CD4-positive, CD25-positive, alpha-beta regulatory T cell (primary cell): ENCODE results near the gene COL4A2. TPM values are rescaled to one million over a fixed set of nuclear protein-coding genes. Genes with fewer than 3 reads are reported as not detected.

Experiments
- ATAC-seq, 2 donors: fragments of 150-1000 bp; cut with Tn5 transposase; one replicate each; pipeline ENCODE4 v1.10.0; 2021; ENCODE audit warnings: low read depth in 2 of 2, moderate number of reproducible peaks in 2 of 2, moderate library complexity in 1 of 2
- DNase-seq, 3 donors: peaks; one replicate each; pipeline versions ENCODE4 v3.0.0 to v3.0.0-alpha.2; 2012 to 2022; ENCODE audit warnings: mixed read lengths in 1 of 3
- H3K27ac ChIP-seq: one replicate; pipeline ENCODE4 v1.7.0; 2013; ENCODE audit warnings: mild to moderate bottlenecking, low read length; ENCODE audit not compliant: insufficient read depth, poor library complexity, severe bottlenecking
- H3K27me3 ChIP-seq: one replicate; pipeline ENCODE4 v1.7.0; 2013; ENCODE audit warnings: low read length; ENCODE audit not compliant: control insufficient read depth, insufficient read depth
- H3K36me3 ChIP-seq: one replicate; pipeline ENCODE4 v1.7.0; 2013; ENCODE audit warnings: mild to moderate bottlenecking, low read length, moderate library complexity; ENCODE audit not compliant: control insufficient read depth, insufficient read depth
- H3K4me1 ChIP-seq: 2 replicates; pipeline ENCODE4 v1.7.0; 2013; ENCODE audit warnings: mild to moderate bottlenecking, low read length; ENCODE audit not compliant: insufficient read depth, control insufficient read depth, poor library complexity, severe bottlenecking
- H3K4me3 ChIP-seq: one replicate; pipeline ENCODE4 v1.7.0; 2013; ENCODE audit warnings: low read depth, mild to moderate bottlenecking, low read length, moderate library complexity
- H3K9me3 ChIP-seq, 2 experiments: 1 replicate in 1 of 2; 2 replicates in 1 of 2; pipeline ENCODE4 v1.7.0; 2013; ENCODE audit warnings: low read length in 2 of 2, mild to moderate bottlenecking in 1 of 2, moderate library complexity in 1 of 2; ENCODE audit not compliant: control insufficient read depth in 2 of 2
- H3K27ac Mint-ChIP-seq, 3 donors: one replicate each; pipeline ENCODE4 v1.8.0; 2020 to 2022; ENCODE audit warnings: mild to moderate bottlenecking in 3 of 3, mixed read lengths in 3 of 3, moderate library complexity in 2 of 3
- H3K27me3 Mint-ChIP-seq: one replicate; pipeline ENCODE4 v1.8.0; 2022; ENCODE audit warnings: mild to moderate bottlenecking, mixed read lengths
- H3K36me3 Mint-ChIP-seq: one replicate; pipeline ENCODE4 v1.8.0; 2020; ENCODE audit warnings: mixed read lengths
- H3K4me1 Mint-ChIP-seq, 4 donors: one replicate each; pipeline ENCODE4 v1.8.0; 2020 to 2022; ENCODE audit warnings: mixed read lengths in 4 of 4, mild to moderate bottlenecking in 1 of 4
- H3K4me3 Mint-ChIP-seq, 4 donors: one replicate each; pipeline ENCODE4 v1.8.0; 2020 to 2022; ENCODE audit warnings: mild to moderate bottlenecking in 4 of 4, mixed read lengths in 4 of 4, moderate library complexity in 3 of 4
- H3K9me3 Mint-ChIP-seq, 7 donors: one replicate each; pipeline ENCODE4 v1.8.0; 2020 to 2022; ENCODE audit warnings: mixed read lengths in 7 of 7, mild to moderate bottlenecking in 3 of 7, moderate library complexity in 2 of 7
- polyA plus RNA-seq, 4 donors: library from polyadenylated mRNA; unstranded; fragments of 300-500 nt; fragmentation: Illumina TruSeq; gene quantifications; one replicate each; pipeline ENCODE4 v1.2.3, GENCODE V29; 2021
- total RNA-seq: library from RNA; stranded (reverse); gene quantifications from one replicate; pipeline ENCODE4 v1.2.3, GENCODE V29; 2022

The COL4A2 gene
- total and polyA plus RNA-seq, 5 donors from 2014 or later = not detected

DNA sequence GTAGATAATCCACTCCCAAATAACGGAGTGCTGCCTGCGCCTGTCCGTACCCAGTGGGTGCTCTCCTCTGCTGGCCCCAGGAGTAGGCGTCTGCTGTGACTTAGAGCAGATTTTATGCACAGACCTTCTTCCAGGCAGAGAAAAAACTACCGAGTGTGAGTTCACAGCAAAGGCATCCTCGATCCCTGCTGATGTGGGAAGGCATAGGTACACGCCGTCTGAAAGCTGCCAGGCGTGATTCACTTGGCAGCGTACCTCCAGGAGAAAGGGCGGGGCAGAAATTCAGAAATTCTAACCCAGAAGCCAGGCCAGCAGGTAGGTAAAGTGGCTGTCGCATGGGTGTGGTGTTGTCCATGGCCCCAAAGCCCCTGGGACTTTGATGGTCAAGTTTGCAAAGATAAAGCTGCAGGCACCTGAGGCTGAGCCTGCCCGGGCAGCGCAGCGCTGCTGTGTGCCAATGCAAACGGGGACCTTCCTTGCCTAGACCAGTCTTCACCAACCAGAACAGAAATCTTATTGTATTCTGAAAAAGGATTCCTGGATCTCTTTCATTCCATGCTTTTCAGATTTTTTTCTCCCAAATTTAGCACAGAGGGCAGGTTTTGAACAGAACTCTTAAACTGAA lies 36.3 kb downstream of the COL4A2 start:
- Mint-ChIP-seq H3K9me3 (peaks cover 0 to 8% (median 0%) of the 10 kb centered on the region in 7 donors), H3K4me3 (no peak overlapping the region), H3K4me1 (peaks cover 5 to 33% (median 12%) of the 10 kb centered on the region in 4 donors), H3K36me3 (no peaks in the 10 kb centered on the region), H3K27me3 (peaks cover 26% of the 10 kb centered on the region), H3K27ac (no peak overlapping the region)
- Histone ChIP-seq H3K36me3 (no peaks in the 10 kb centered on the region), H3K27me3 (no peaks in the 10 kb centered on the region), H3K9me3 (no peaks in the 10 kb centered on the region), H3K4me3 (no peak overlapping the region), H3K4me1 (peaks cover 4% of the 10 kb centered on the region), H3K27ac (no peak overlapping the region)
- no peak for DNase-seq
- ATAC-seq = no peak

DNA sequence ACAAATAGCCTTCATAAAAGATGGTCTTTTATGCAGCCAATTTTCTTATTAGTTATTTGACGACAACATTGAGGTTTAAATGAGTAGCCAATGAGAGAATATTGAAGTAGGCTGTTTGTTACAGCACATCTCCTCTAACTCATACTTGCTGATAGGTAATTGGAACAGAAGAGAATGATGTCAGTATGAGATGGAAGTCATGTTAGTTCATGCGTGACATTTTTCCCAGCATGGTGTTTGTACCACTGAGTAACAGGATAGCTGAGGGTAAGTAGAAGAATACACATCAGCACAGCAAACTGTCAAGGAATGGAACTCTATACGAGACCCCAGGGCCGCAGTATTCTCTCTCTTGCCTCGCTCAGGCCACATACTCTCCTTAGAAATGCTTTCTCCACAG lies 37.2 kb downstream of the COL4A2 start:
- H3K9me3 Mint-ChIP-seq = peaks cover 0 to 8% (median 0%) of the 10 kb centered on the region in 7 donors
- peaks cover 26% of the 10 kb centered on the region for H3K27me3 Mint-ChIP-seq
- H3K4me3 ChIP-seq = no peak overlapping the region
- no peak for DNase-seq
- H3K27me3 ChIP-seq = no peaks in the 10 kb centered on the region
- no peak overlapping the region for H3K27ac ChIP-seq
- peaks cover 4% of the 10 kb centered on the region for H3K4me1 ChIP-seq
- H3K27ac Mint-ChIP-seq = no peak overlapping the region
- H3K36me3 ChIP-seq = no peaks in the 10 kb centered on the region
- H3K9me3 ChIP-seq = no peaks in the 10 kb centered on the region
- ATAC-seq = no peak
- no peaks in the 10 kb centered on the region for H3K36me3 Mint-ChIP-seq
- peaks cover 5 to 26% (median 12%) of the 10 kb centered on the region in 4 donors for H3K4me1 Mint-ChIP-seq
- H3K4me3 Mint-ChIP-seq = no peak overlapping the region

DNA sequence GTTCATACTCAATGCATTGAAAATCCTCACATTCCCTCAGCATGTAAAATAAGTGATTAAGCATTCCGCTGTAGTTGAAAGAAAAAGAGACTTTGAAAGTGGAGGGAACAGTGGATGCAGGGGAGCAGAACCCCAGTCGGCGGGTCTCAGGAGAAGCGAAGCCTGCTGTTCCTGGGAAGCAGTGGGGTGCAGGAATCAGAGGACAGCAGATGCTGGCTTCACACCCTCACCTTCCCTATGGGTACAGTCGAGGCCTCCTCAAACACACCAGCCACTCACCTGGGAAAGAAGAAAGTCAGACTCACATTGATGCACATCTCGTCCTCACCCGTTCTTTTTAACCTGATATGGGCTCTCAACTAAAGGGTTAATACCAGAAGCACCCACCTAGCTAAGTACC lies 38.2 kb downstream of the COL4A2 start:
- peaks cover 0 to 8% (median 0%) of the 10 kb centered on the region in 7 donors for H3K9me3 Mint-ChIP-seq
- peaks cover 4% of the 10 kb centered on the region for H3K4me1 ChIP-seq
- H3K4me3 Mint-ChIP-seq = no peak overlapping the region
- no peak overlapping the region for H3K4me3 ChIP-seq
- no peaks in the 10 kb centered on the region for H3K36me3 Mint-ChIP-seq
- H3K4me1 Mint-ChIP-seq = peaks cover 5 to 17% (median 11%) of the 10 kb centered on the region in 4 donors
- H3K27ac ChIP-seq = no peak overlapping the region
- H3K27me3 Mint-ChIP-seq = peaks cover 23% of the 10 kb centered on the region
- ATAC-seq = no peak
- H3K27ac Mint-ChIP-seq = peak overlapping the region in 2 of 3 donors; percentile 24 to 32
- no peaks in the 10 kb centered on the region for H3K9me3 ChIP-seq
- DNase-seq = no peak
- H3K27me3 ChIP-seq = no peaks in the 10 kb centered on the region
- H3K36me3 ChIP-seq = no peaks in the 10 kb centered on the region

DNA sequence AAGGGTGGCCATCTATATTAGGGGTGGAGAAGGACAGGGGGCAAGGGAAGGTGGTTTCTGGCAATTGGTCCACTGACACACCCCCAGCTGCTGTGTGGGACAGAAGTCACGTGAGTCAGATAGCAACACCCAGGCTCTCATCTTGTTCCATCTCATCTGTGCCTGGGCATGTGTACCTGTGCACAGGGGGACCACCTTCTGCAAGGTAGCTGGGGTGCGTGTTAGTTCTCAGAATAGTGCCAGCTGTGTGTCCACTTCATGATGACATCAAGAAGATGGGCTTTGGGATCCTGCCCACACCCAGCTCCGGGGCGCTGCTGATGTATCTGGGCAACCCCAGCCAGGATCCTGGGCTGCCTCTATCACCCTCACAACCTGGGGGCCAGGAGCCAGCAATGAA lies 38.6 kb downstream of the COL4A2 start:
- no peak for DNase-seq
- H3K27me3 ChIP-seq = no peaks in the 10 kb centered on the region
- peaks cover 3% of the 10 kb centered on the region for H3K4me1 ChIP-seq
- H3K4me3 ChIP-seq = no peak overlapping the region
- H3K9me3 ChIP-seq = no peaks in the 10 kb centered on the region
- H3K4me1 Mint-ChIP-seq = peaks cover under 1 to 12% (median 6%) of the 10 kb centered on the region in 4 donors
- H3K27ac ChIP-seq = no peak overlapping the region
- no peaks in the 10 kb centered on the region for H3K36me3 Mint-ChIP-seq
- ATAC-seq = no peak
- peaks cover 21% of the 10 kb centered on the region for H3K27me3 Mint-ChIP-seq
- no peak overlapping the region for H3K4me3 Mint-ChIP-seq
- H3K36me3 ChIP-seq = no peaks in the 10 kb centered on the region
- peak overlapping the region in 1 of 3 donors; percentile 32 for H3K27ac Mint-ChIP-seq
- H3K9me3 Mint-ChIP-seq = peaks cover 0 to 8% (median 0%) of the 10 kb centered on the region in 7 donors

DNA sequence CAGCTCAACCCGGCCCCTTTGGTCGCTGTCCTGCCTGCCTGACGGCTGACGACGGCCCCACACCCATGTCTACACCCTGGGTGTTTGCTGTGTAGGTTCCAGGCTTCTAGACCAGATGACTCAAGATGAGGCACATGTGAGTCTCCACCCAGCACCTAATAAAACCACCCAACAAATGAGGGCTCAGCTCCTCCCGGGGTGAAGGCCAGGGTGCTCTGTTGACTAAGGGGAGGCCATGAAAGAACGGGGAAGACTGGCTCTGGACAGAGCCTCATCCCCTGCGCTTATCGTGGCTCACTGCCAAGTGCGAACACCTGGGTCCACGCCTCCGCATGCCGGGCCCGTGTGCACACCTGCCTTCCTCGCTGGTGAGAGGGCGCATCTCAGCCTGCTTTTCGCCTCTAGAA lies 39.6 kb downstream of the COL4A2 start:
- H3K27ac Mint-ChIP-seq = no peak overlapping the region
- Histone ChIP-seq H3K27me3 (no peaks in the 10 kb centered on the region), H3K9me3 (no peaks in the 10 kb centered on the region), H3K4me1 (no peaks in the 10 kb centered on the region), H3K27ac (no peak overlapping the region), H3K36me3 (no peaks in the 10 kb centered on the region), H3K4me3 (no peak overlapping the region)
- peaks cover 0 to 7% (median 0%) of the 10 kb centered on the region in 7 donors for H3K9me3 Mint-ChIP-seq
- H3K4me1 Mint-ChIP-seq = peaks cover 0 to 3% (median 0%) of the 10 kb centered on the region in 4 donors
- peaks cover 21% of the 10 kb centered on the region for H3K27me3 Mint-ChIP-seq
- DNase-seq (no peak), ATAC-seq (no peak)
- no peaks in the 10 kb centered on the region for H3K36me3 Mint-ChIP-seq
- H3K4me3 Mint-ChIP-seq = no peak overlapping the region

DNA sequence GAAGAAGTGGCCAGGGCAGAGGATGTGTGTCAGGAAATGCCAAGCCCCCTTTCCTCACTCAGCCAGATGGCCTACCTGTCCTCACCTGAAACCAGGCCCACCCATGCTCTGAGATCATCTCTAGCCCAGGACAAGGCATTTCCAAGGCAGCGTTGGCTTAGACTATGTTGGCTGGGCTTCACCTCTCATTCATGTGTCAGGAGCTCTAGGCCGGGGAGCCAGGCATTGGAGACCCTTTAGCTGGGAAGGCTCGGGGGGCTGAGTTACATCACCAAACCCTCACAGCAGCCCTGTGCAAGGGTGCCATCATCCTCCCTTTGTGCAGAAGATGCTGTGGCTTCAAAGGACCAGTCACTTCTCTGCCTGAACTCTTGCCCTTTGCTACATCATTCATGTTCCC lies 40.0 kb downstream of the COL4A2 start:
- no peak overlapping the region for H3K27ac Mint-ChIP-seq
- H3K36me3 ChIP-seq = no peaks in the 10 kb centered on the region
- H3K27me3 Mint-ChIP-seq = peaks cover 16% of the 10 kb centered on the region
- no peaks in the 10 kb centered on the region for H3K9me3 ChIP-seq
- no peaks in the 10 kb centered on the region for H3K27me3 ChIP-seq
- no peaks in the 10 kb centered on the region for H3K4me1 ChIP-seq
- peaks cover 0 to 4% (median 0%) of the 10 kb centered on the region in 7 donors for H3K9me3 Mint-ChIP-seq
- H3K4me3 ChIP-seq = no peak overlapping the region
- no peak for DNase-seq
- no peaks in the 10 kb centered on the region for H3K4me1 Mint-ChIP-seq
- H3K36me3 Mint-ChIP-seq = no peaks in the 10 kb centered on the region
- no peak overlapping the region for H3K4me3 Mint-ChIP-seq
- ATAC-seq = no peak
- H3K27ac ChIP-seq = no peak overlapping the region

DNA sequence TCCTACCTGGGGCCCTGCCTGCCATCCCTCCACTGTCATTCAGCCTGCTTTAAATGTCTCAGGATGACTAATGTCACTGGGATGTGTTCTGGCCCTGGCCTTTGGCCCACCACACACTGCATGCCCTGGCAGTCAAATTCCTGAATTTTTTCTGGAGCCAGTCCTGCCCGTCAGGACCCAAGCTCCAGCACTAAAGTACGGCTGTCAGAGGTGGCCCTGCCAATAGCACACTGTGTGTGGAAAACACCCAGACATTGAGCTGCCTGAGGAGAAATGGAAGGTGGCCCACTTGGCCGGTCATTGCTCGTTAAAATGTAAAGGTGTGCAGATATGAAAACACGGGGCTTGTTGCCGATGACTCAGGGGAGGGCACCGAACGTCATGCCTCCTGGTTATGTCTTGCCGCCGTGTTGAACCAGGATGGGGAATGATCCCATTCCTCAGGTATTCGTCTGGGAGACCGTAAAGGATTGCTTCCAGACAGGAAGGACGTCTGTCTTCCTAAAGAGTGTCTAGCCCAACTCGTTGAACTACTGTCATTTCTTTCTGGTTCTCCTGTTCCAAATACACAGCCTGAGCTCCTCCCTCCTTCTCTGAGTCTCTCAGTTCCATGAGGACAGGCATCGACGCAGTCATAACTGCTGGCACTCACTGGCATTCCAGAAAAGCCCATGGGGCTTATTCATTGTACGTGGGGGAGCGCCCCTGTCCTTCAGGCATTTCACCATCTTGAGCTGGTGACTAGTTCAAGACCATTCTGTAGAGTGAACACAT lies 40.6 kb downstream of the COL4A2 start:
- no peak for ATAC-seq
- no peak overlapping the region for H3K4me3 Mint-ChIP-seq
- DNase-seq = no peak
- H3K27ac Mint-ChIP-seq = no peak overlapping the region
- Histone ChIP-seq H3K27me3 (no peaks in the 10 kb centered on the region), H3K9me3 (no peaks in the 10 kb centered on the region), H3K36me3 (no peaks in the 10 kb centered on the region), H3K27ac (no peak overlapping the region), H3K4me3 (no peak overlapping the region), H3K4me1 (no peaks in the 10 kb centered on the region)
- H3K9me3 Mint-ChIP-seq = peaks cover 0 to 4% (median 0%) of the 10 kb centered on the region in 7 donors
- no peaks in the 10 kb centered on the region for H3K4me1 Mint-ChIP-seq
- H3K27me3 Mint-ChIP-seq = peaks cover 13% of the 10 kb centered on the region
- H3K36me3 Mint-ChIP-seq = no peaks in the 10 kb centered on the region
